Hematopoietic multipotent progenitor cell treated with erythropoietin and hydrocortisone succinate and interleukin-3 and kit ligand, for 15 days (in vitro differentiated cells): ENCODE measurements around the gene CREBRF.
"Not testable (repeated sequence)": the region's sequence is repeated elsewhere in the genome, so short reads cannot be mapped to it uniquely, and the experiment has no call there.

Source experiments
- DNase-seq: peaks from one replicate; pipeline ENCODE4 v3.0.0-alpha.2; 2015; ENCODE audit warnings: low spot score

The CREBRF gene

GRCh38 chr5:173089581-173089980 is 33.4 kb downstream of the CREBRF start:
- no peak for DNase-seq

GRCh38 chr5:173090639-173091038 is 34.5 kb downstream of the CREBRF start:
- no peak for DNase-seq

GRCh38 chr5:173091981-173092380 is 35.8 kb downstream of the CREBRF start:
- no peak for DNase-seq

GRCh38 chr5:173093606-173094005 is 37.5 kb downstream of the CREBRF start:
- DNase-seq = no peak

GRCh38 chr5:173094012-173094661 is 38.0 kb downstream of the CREBRF start:
- no peak for DNase-seq

GRCh38 chr5:173098787-173099186 is 42.6 kb downstream of the CREBRF start:
- no peak for DNase-seq

GRCh38 chr5:173099461-173099860 is 43.3 kb downstream of the CREBRF start:
- no peak for DNase-seq

- no peak for DNase-seq
These were observed 45.1 kb downstream of the CREBRF start for GRCh38 chr5:173101245-173101644.

- no peak for DNase-seq
These were observed 47.3 kb downstream of the CREBRF start for GRCh38 chr5:173103411-173103810.

- DNase-seq = no peak
These were observed 52.8 kb downstream of the CREBRF start for GRCh38 chr5:173108914-173109313.

- no peak for DNase-seq
These were observed 58.4 kb downstream of the CREBRF start for GRCh38 chr5:173114536-173114935.

- no peak for DNase-seq
These were observed 63.6 kb downstream of the CREBRF start for GRCh38 chr5:173119719-173120118.

GRCh38 chr5:173123416-173123815 is 67.3 kb downstream of the CREBRF start:
- DNase-seq = no peak

- DNase-seq = not testable (repeated sequence)
These were observed 76.0 kb downstream of the CREBRF start for GRCh38 chr5:173132166-173132565.

GRCh38 chr5:173138707-173139106 is 82.6 kb downstream of the CREBRF start:
- DNase-seq = no peak

GRCh38 chr5:173139631-173140030 is 83.5 kb downstream of the CREBRF start:
- no peak for DNase-seq

GRCh38 chr5:173140769-173141168 is 84.6 kb downstream of the CREBRF start:
- no peak for DNase-seq

GRCh38 chr5:173143567-173143966 is 87.4 kb downstream of the CREBRF start:
- DNase-seq = no peak

- DNase-seq = peak; percentile 96
These were observed 88.3 kb downstream of the CREBRF start, which contains the start of gene BNIP1 for GRCh38 chr5:173144200-173145176. Gene BNIP1 (plus strand): TSS chr5:173144531. CDS start chr5:173144546, 15 bp downstream.

- DNase-seq = no peak
These were observed 92.2 kb downstream of the CREBRF start for GRCh38 chr5:173148354-173148753.

- DNase-seq = no peak
These were observed 96.4 kb downstream of the CREBRF start for GRCh38 chr5:173152547-173152946.

- DNase-seq = no peak
These were observed 97.7 kb downstream of the CREBRF start for GRCh38 chr5:173153842-173154241.

GRCh38 chr5:173154619-173155018 is 98.5 kb downstream of the CREBRF start:
- DNase-seq = not testable (repeated sequence)
